NT2/D1 (cell line): ENCODE data around the gene ZNF778.
"Not testable (repeated sequence)": the region's sequence is repeated elsewhere in the genome, so short reads cannot be mapped to it uniquely, and the experiment has no call there.

Source experiments
- YY1 ChIP-seq: IDR thresholded peaks from 2 replicates; pipeline ENCODE4 v1.6.1; 2011; ENCODE audit not compliant: insufficient read length, insufficient read depth
- ZNF274 ChIP-seq: IDR thresholded peaks from 2 replicates; pipeline ENCODE4 v1.6.1; 2011; ENCODE audit warnings: mild to moderate bottlenecking, low read depth, low read length

DNA sequence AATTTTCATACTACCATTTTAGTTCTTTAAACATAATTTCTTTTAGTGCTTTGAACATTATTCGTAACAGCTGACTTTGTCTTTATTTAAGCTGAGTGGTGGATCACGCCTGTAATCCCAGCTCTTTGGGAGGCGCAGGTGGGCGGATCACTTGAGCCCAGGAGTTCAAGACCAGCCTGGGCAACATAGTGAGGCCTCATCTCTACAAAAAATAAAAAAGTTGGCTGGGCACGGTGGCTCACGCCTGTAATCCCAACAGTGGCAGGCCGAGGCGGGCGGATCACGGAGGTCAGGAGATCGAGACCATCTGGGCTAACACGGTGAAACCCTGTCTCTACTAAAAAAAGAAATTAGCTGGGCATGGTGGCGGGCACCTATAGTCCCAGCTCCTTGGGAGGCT, 42.4 kb downstream of the ZNF778 start:
- TF ChIP-seq ZNF274, YY1: not testable (repeated sequence)
